Muscle layer of colon (tissue), 2 donors: ENCODE measurements around the gene SCG2.

Source experiments
- H3K27ac ChIP-seq: one replicate; pipeline ENCODE4 v1.7.0; 2013; ENCODE audit warnings: low read depth, mild to moderate bottlenecking, low read length, moderate library complexity
- H3K27me3 ChIP-seq, 2 donors: one replicate each; pipeline ENCODE4 v1.7.0; 2013; ENCODE audit warnings: low read length in 2 of 2, mild to moderate bottlenecking in 2 of 2; ENCODE audit not compliant: insufficient read depth in 2 of 2, control insufficient read depth in 1 of 2
- H3K36me3 ChIP-seq: one replicate; pipeline ENCODE4 v1.7.0; 2013; ENCODE audit warnings: mild to moderate bottlenecking, low read length; ENCODE audit not compliant: insufficient read depth
- H3K4me1 ChIP-seq: one replicate; pipeline ENCODE4 v1.7.0; 2013; ENCODE audit warnings: mild to moderate bottlenecking, low read length; ENCODE audit not compliant: insufficient read depth
- H3K4me3 ChIP-seq, 2 donors: one replicate each; pipeline ENCODE4 v1.7.0; 2013; ENCODE audit warnings: low read length in 2 of 2, low read depth in 1 of 2, mild to moderate bottlenecking in 1 of 2, moderate library complexity in 1 of 2
- H3K9ac ChIP-seq: one replicate; pipeline ENCODE4 v1.7.0; 2013; ENCODE audit warnings: low read length
- H3K9me3 ChIP-seq: one replicate; pipeline ENCODE4 v1.7.0; 2013; ENCODE audit warnings: mild to moderate bottlenecking, low read length
- donor health status: abdominal sarcoma.
- donor health status: Adenocarcinoma of cecum.

Gene SCG2

GRCh38 chr2:223591596-223591995 is 10.6 kb downstream of the SCG2 start:
- no peak overlapping the region for H3K4me3 ChIP-seq
- no peak overlapping the region for H3K27ac ChIP-seq
- H3K27me3 ChIP-seq: no peaks in the 10 kb centered on the region
- no peaks in the 10 kb centered on the region for H3K9me3 ChIP-seq
- H3K4me1 ChIP-seq: no peaks in the 10 kb centered on the region
- H3K36me3 ChIP-seq: no peaks in the 10 kb centered on the region
- no peak overlapping the region for H3K9ac ChIP-seq

- Histone ChIP-seq H3K4me3 (no peak overlapping the region), H3K9me3 (no peaks in the 10 kb centered on the region), H3K27me3 (no peaks in the 10 kb centered on the region), H3K27ac (no peak overlapping the region), H3K36me3 (no peaks in the 10 kb centered on the region), H3K9ac (no peak overlapping the region), H3K4me1 (no peaks in the 10 kb centered on the region)
Observed at GRCh38 chr2:223590964-223591363, 11.2 kb downstream of the SCG2 start.

- Histone ChIP-seq H3K36me3 (no peaks in the 10 kb centered on the region), H3K27ac (no peak overlapping the region), H3K9ac (no peak overlapping the region), H3K9me3 (no peaks in the 10 kb centered on the region), H3K27me3 (no peaks in the 10 kb centered on the region), H3K4me3 (no peak overlapping the region), H3K4me1 (no peaks in the 10 kb centered on the region)
Observed at GRCh38 chr2:223589901-223590300, 12.3 kb downstream of the SCG2 start.

GRCh38 chr2:223588251-223588650 is 13.9 kb downstream of the SCG2 start:
- no peak overlapping the region for H3K27ac ChIP-seq
- H3K9me3 ChIP-seq: no peaks in the 10 kb centered on the region
- H3K4me3 ChIP-seq: no peak overlapping the region
- no peaks in the 10 kb centered on the region for H3K36me3 ChIP-seq
- H3K4me1 ChIP-seq: no peaks in the 10 kb centered on the region
- no peaks in the 10 kb centered on the region for H3K27me3 ChIP-seq
- H3K9ac ChIP-seq: no peak overlapping the region

- H3K4me3 ChIP-seq: no peak overlapping the region
- H3K4me1 ChIP-seq: no peaks in the 10 kb centered on the region
- no peaks in the 10 kb centered on the region for H3K27me3 ChIP-seq
- H3K36me3 ChIP-seq: no peaks in the 10 kb centered on the region
- no peaks in the 10 kb centered on the region for H3K9me3 ChIP-seq
- H3K27ac ChIP-seq: no peak overlapping the region
- no peak overlapping the region for H3K9ac ChIP-seq
Observed at GRCh38 chr2:223587301-223587700, 14.9 kb downstream of the SCG2 start.

GRCh38 chr2:223586261-223586660 is 15.9 kb downstream of the SCG2 start:
- Histone ChIP-seq H3K36me3 (no peaks in the 10 kb centered on the region), H3K4me1 (no peaks in the 10 kb centered on the region), H3K4me3 (no peak overlapping the region), H3K9ac (no peak overlapping the region), H3K27me3 (no peaks in the 10 kb centered on the region), H3K9me3 (no peaks in the 10 kb centered on the region), H3K27ac (no peak overlapping the region)

- H3K27ac ChIP-seq: no peak overlapping the region
- H3K4me1 ChIP-seq: no peaks in the 10 kb centered on the region
- no peak overlapping the region for H3K9ac ChIP-seq
- no peaks in the 10 kb centered on the region for H3K27me3 ChIP-seq
- no peaks in the 10 kb centered on the region for H3K36me3 ChIP-seq
- no peaks in the 10 kb centered on the region for H3K9me3 ChIP-seq
- no peak overlapping the region for H3K4me3 ChIP-seq
Observed at GRCh38 chr2:223585666-223586065, 16.5 kb downstream of the SCG2 start.

- no peak overlapping the region for H3K27ac ChIP-seq
- H3K36me3 ChIP-seq: no peaks in the 10 kb centered on the region
- no peaks in the 10 kb centered on the region for H3K4me1 ChIP-seq
- H3K9me3 ChIP-seq: no peaks in the 10 kb centered on the region
- H3K27me3 ChIP-seq: no peaks in the 10 kb centered on the region
- no peak overlapping the region for H3K4me3 ChIP-seq
- no peak overlapping the region for H3K9ac ChIP-seq
Observed at GRCh38 chr2:223582001-223582400, 20.2 kb downstream of the SCG2 start.

- H3K9me3 ChIP-seq: no peaks in the 10 kb centered on the region
- no peaks in the 10 kb centered on the region for H3K36me3 ChIP-seq
- no peak overlapping the region for H3K27ac ChIP-seq
- H3K4me3 ChIP-seq: no peak overlapping the region
- H3K27me3 ChIP-seq: no peaks in the 10 kb centered on the region
- H3K9ac ChIP-seq: no peak overlapping the region
- H3K4me1 ChIP-seq: no peaks in the 10 kb centered on the region
Observed at GRCh38 chr2:223580951-223581350, 21.2 kb downstream of the SCG2 start.

- H3K27me3 ChIP-seq: no peaks in the 10 kb centered on the region
- no peak overlapping the region for H3K4me3 ChIP-seq
- no peak overlapping the region for H3K9ac ChIP-seq
- H3K4me1 ChIP-seq: no peaks in the 10 kb centered on the region
- no peaks in the 10 kb centered on the region for H3K36me3 ChIP-seq
- no peaks in the 10 kb centered on the region for H3K9me3 ChIP-seq
- no peak overlapping the region for H3K27ac ChIP-seq
Observed at GRCh38 chr2:223578846-223579245, 23.3 kb downstream of the SCG2 start.

GRCh38 chr2:223576873-223577272 is 25.3 kb downstream of the SCG2 start:
- Histone ChIP-seq H3K27ac (no peak overlapping the region), H3K27me3 (no peaks in the 10 kb centered on the region), H3K9me3 (no peaks in the 10 kb centered on the region), H3K4me3 (no peak overlapping the region), H3K9ac (no peak overlapping the region), H3K4me1 (no peaks in the 10 kb centered on the region), H3K36me3 (no peaks in the 10 kb centered on the region)

- Histone ChIP-seq H3K27me3 (no peaks in the 10 kb centered on the region), H3K9me3 (no peaks in the 10 kb centered on the region), H3K27ac (no peak overlapping the region), H3K9ac (no peak overlapping the region), H3K36me3 (no peaks in the 10 kb centered on the region), H3K4me3 (no peak overlapping the region), H3K4me1 (no peaks in the 10 kb centered on the region)
Observed at GRCh38 chr2:223570784-223571183, 31.4 kb downstream of the SCG2 start.
